ENCODE data around the gene ERC2.

DNA sequence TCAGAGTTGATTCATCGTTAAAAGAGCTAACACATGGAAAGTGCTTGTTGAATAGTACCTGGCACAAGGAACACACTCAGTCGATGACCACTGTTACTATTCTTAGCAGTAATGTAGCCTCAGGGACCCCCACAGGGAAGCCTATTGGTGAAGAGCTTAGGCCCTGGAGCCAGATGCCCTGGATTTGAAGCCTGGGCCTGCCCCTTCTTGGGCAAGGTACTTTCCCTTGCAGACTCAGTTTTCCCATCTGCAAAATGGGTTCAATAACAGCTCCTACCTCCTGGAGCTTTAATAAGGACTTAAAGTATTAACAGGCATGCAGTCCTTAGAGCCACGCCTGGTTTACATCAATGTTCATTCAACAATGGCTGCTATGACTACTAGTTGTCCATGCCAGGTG, 884.2 kb downstream of the ERC2 start:
- no peak for TF ChIP-seq EP300 (IDR thresholded peaks at IDR 0.05)
- TF ChIP-seq CTCF (IDR thresholded peaks at IDR 0.05) = no peak
- TF ChIP-seq POLR2AphosphoS5 (IDR thresholded peaks at IDR 0.05) = peak in 2 of 4 donors; percentile 13 to 39
